HFF-Myc (cell line): ENCODE results near the gene ZFYVE26.

Experiments used
- DNase-seq: peaks from one replicate; pipeline ENCODE4 v3.0.0-alpha.2; 2011; ENCODE audit warnings: low read depth; ENCODE audit errors: extremely low read depth
- H3K4me3 ChIP-seq: replicated peaks from 2 replicates; pipeline ENCODE4 v1.5.1; 2011; ENCODE audit warnings: low read depth, mild to moderate bottlenecking, control low read depth, low read length
- TF ChIP-seq, protein P1 (sequence below): IDR thresholded peaks from 2 replicates; pipeline ENCODE4 v1.5.1; 2012; ENCODE audit warnings: mild to moderate bottlenecking, low read depth, low read length, control low read depth; ENCODE audit errors: missing control alignments

The ZFYVE26 gene

GRCh38 chr14:67852926-67853604 lies 36.7 kb upstream of the ZFYVE26 start:
- no peak overlapping the region for H3K4me3 ChIP-seq
- DNase-seq: no peak
- TF ChIP-seq, protein P1, sequence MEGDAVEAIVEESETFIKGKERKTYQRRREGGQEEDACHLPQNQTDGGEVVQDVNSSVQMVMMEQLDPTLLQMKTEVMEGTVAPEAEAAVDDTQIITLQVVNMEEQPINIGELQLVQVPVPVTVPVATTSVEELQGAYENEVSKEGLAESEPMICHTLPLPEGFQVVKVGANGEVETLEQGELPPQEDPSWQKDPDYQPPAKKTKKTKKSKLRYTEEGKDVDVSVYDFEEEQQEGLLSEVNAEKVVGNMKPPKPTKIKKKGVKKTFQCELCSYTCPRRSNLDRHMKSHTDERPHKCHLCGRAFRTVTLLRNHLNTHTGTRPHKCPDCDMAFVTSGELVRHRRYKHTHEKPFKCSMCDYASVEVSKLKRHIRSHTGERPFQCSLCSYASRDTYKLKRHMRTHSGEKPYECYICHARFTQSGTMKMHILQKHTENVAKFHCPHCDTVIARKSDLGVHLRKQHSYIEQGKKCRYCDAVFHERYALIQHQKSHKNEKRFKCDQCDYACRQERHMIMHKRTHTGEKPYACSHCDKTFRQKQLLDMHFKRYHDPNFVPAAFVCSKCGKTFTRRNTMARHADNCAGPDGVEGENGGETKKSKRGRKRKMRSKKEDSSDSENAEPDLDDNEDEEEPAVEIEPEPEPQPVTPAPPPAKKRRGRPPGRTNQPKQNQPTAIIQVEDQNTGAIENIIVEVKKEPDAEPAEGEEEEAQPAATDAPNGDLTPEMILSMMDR: no peak

DNA sequence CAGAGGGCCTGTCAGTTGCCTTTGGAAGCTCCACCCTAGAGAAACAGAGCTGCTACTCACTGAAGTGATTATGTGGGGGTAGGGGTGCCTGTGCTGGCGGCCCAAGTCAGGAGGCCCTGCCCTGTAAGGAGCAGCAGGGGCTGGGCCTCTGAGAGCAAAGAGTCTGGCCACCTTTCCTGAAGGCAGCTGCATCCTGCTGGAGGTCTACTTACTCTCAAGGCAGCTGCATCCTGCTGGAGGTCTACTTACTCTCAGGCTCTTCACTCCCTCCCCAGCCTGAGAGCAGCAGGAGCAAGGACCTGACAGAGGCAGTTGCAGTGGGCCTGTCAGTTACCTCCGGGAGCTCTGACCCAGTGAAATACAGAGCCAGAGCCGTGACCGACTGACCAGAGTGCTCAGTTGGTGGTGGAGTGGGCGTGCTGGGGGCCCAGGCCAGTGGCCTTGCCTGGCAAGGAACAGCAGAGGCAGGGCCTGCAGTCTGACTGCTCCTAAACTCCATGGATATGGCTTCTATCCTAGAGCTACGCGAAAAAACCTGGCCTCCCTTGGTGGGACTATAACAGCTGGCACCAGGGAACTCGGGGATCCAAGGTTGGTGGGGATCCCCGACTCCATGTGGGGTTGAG lies 35.5 kb upstream of the ZFYVE26 start:
- TF ChIP-seq, protein P1: no peak
- H3K4me3 ChIP-seq: no peak overlapping the region
- no peak for DNase-seq

DNA sequence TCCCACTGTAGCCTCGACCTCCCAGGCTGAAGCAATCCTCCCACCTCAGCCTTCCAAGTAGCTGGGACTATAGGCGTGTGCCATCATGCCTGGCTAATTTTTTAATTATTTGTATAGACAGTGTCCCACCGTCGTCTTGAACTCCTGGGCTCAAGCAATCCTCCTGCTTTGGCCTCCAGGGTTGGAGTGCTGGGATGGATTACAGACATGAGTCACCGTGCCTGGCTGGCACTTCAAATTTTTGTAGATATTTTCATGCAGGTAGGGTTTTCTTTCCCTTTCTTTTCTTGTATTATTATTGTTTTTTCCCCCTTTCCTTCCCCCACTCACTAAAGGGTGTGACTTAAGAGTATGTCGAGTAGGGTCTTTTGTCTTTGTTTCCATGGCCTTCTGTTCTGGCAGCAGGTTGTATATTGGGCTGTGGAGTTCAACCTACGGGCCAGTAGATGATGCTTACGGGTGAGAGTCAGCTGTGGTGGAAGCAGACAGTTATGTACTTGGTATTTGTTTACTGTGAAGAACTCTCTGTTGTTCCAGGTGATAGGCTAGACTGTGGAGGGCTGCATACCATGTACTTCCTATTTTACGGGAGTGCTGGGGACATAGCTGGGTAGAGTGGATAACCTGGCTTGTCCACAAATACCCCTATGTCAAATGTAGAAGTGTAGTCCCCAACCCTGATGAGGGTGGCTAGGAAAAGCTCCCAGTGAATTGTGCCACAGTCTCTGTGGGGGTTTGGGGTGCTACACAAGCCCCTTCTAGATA lies 33.9 kb upstream of the ZFYVE26 start:
- no peak overlapping the region for H3K4me3 ChIP-seq
- DNase-seq: no peak
- TF ChIP-seq, protein P1: no peak

DNA sequence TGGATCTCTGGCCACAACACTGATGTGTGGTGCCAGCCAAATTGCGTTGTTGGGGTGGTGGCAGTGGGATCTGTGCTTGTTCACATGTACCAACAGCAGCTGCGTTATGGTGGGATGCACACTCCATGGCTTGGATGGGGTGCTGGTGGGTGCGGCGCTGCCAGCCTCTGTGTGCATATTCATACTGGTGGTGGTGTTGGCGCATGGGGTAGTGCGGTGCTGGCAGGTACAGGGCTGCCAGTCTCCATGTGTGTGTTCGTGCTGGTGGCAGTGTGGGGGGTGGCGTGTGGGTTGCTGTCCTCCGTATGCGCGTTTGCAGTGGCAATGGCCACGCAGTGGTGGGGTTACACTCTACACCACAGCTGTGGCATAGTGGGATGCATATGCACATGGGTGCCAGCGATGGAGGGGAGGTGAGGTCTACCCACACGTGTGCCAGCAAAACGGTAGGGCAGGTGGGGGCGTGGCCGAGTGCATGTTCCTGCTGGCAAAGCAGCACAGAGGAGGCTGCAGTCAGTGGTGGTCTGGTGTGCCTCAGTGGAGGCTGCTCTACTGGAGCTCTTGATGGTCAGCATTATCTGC lies 29.7 kb upstream of the ZFYVE26 start:
- no peak overlapping the region for H3K4me3 ChIP-seq
- TF ChIP-seq, protein P1: no peak
- DNase-seq: no peak

- peak; percentile 67 for DNase-seq
- no peak overlapping the region for H3K4me3 ChIP-seq
- TF ChIP-seq, protein P1: peak; percentile 53
Observed at GRCh38 chr14:67837011-67837624, 20.7 kb upstream of the ZFYVE26 start.

DNA sequence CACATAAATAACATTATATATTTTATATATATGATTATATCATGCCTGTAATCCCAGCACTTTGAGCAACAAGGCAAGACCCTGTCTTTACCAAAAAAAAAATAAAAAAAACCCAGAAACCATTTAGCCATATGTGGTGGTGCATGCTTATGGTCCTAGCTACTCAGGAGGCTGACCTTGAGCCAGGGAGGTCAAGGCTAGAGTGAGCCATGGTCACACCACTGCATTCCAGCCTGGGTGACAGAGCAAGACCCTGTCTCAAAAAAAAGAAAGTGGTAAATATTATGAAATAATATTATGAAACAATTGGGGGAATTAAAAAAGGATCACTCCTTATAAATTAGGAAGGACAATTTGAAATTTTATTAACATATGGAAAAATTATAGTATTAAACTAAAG lies 19.2 kb upstream of the ZFYVE26 start:
- TF ChIP-seq, protein P1: no peak
- no peak overlapping the region for H3K4me3 ChIP-seq
- no peak for DNase-seq
